Smooth muscle cell (in vitro differentiated cells): ENCODE measurements around the gene PRSS12. TPM values are rescaled to one million over a fixed set of nuclear protein-coding genes. Genes with fewer than 3 reads are reported as not detected.
A peak's percentile ranks its signal among the peaks of the same experiment; 100 is the strongest.

Source experiments
- DNase-seq: peaks from one replicate; lab custom pipeline; 2025; ENCODE audit not compliant: unreplicated experiment; lab: John Stamatoyannopoulos, UW
- H2AFZ ChIP-seq: fragments of 200-600 bp; sonication (generic); 2 replicates; pipeline ENCODE4 v1.6.0; 2016; ENCODE audit warnings: antibody characterized with exemption, low read depth, mild to moderate bottlenecking
- H3F3A ChIP-seq: fragments of 200-600 bp; sonication (generic); 2 replicates; pipeline ENCODE4 v1.6.0; 2017; ENCODE audit warnings: antibody characterized with exemption, low read depth
- H3K27ac ChIP-seq: fragments of 200-600 bp; sonication (generic); 2 replicates; pipeline ENCODE4 v1.5.1; 2016; ENCODE audit warnings: low read depth, mild to moderate bottlenecking
- H3K27me3 ChIP-seq: fragments of 200-600 bp; sonication (generic); 2 replicates; pipeline ENCODE4 v1.6.1; 2016; ENCODE audit warnings: low read depth, mild to moderate bottlenecking
- H3K36me3 ChIP-seq: fragments of 200-600 bp; sonication (generic); 2 replicates; pipeline ENCODE4 v1.5.1; 2016; ENCODE audit warnings: low read depth
- H3K4me1 ChIP-seq: fragments of 200-600 bp; sonication (generic); 2 replicates; pipeline ENCODE4 v1.5.1; 2016; ENCODE audit warnings: low read depth
- H3K4me2 ChIP-seq: fragments of 200-600 bp; sonication (generic); 2 replicates; pipeline ENCODE4 v1.6.0; 2016; ENCODE audit warnings: mild to moderate bottlenecking
- H3K4me3 ChIP-seq: fragments of 200-600 bp; sonication (generic); 2 replicates; pipeline ENCODE4 v1.5.1; 2016; ENCODE audit warnings: mild to moderate bottlenecking
- H3K79me2 ChIP-seq: fragments of 200-600 bp; sonication (generic); 2 replicates; pipeline ENCODE4 v1.6.0; 2016; ENCODE audit warnings: low read depth, mild to moderate bottlenecking
- H3K9ac ChIP-seq: fragments of 200-600 bp; sonication (generic); 2 replicates; pipeline ENCODE4 v1.6.0; 2016; ENCODE audit warnings: low read depth
- H3K9me3 ChIP-seq: fragments of 200-600 bp; sonication (generic); replicated peaks from 2 replicates; pipeline ENCODE4 v1.5.1; 2016; ENCODE audit warnings: low read depth
- H4K20me1 ChIP-seq: fragments of 200-600 bp; sonication (generic); 2 replicates; pipeline ENCODE4 v1.6.0; 2016; ENCODE audit warnings: low read depth
- CTCF ChIP-seq: fragments of 200-600 bp; sonication (generic); IDR thresholded peaks from 2 replicates; pipeline ENCODE4 v1.5.1; 2017; ENCODE audit warnings: borderline replicate concordance, mild to moderate bottlenecking, antibody characterized with exemption; ENCODE audit not compliant: insufficient read depth, poor library complexity, severe bottlenecking
- WGBS: methylation state at CpG from one replicate; pipeline ENCODE4 v1.1.7; 2016; ENCODE audit warnings: low lambda C conversion rate; 5-methylcytosine and 5-hydroxymethylcytosine counted together
- polyA plus RNA-seq: library from polyadenylated mRNA; unstranded; fragments of >200 nt; fragmentation: Nextera tagmentation; extraction: Ambion mirVana; gene quantifications from 2 replicates; pipeline ENCODE4 v1.2.1, GENCODE V29; 2016
- total RNA-seq: library from RNA; depleted of rRNA; stranded (reverse); fragments of >200 nt; gene quantifications from 2 replicates; pipeline ENCODE4 v1.2.3, GENCODE V29; 2014

PRSS12 gene
- total and polyA plus RNA-seq, 2 experiments from 2014 or later: 9.9 to 24.5 TPM

GRCh38 chr4:118335324-118335723 lies 17.5 kb downstream of the PRSS12 start:
- H3F3A ChIP-seq: no peaks in the 10 kb centered on the region
- H3K27me3 ChIP-seq: no peaks in the 10 kb centered on the region
- H2AFZ ChIP-seq: no peak overlapping the region
- no peak overlapping the region for H3K4me2 ChIP-seq
- H4K20me1 ChIP-seq: no peaks in the 10 kb centered on the region
- no peaks in the 10 kb centered on the region for H3K79me2 ChIP-seq
- WGBS: 94% methylated on average over 6 of the region's 6 CpGs
- no peaks in the 10 kb centered on the region for H3K9me3 ChIP-seq
- no peak overlapping the region for H3K9ac ChIP-seq
- H3K36me3 ChIP-seq: no peaks in the 10 kb centered on the region
- DNase-seq: no peak
- H3K27ac ChIP-seq: no peak overlapping the region
- TF ChIP-seq CTCF: no peak
- H3K4me1 ChIP-seq: no peaks in the 10 kb centered on the region
- no peak overlapping the region for H3K4me3 ChIP-seq

GRCh38 chr4:118331352-118331751 lies 21.5 kb downstream of the PRSS12 start:
- no peak for TF ChIP-seq CTCF
- Histone ChIP-seq H3K4me2 (no peak overlapping the region), H3K4me3 (no peak overlapping the region), H3K9me3 (no peaks in the 10 kb centered on the region), H3K27ac (no peak overlapping the region), H3F3A (no peaks in the 10 kb centered on the region), H3K9ac (no peak overlapping the region), H3K4me1 (no peaks in the 10 kb centered on the region), H3K79me2 (no peaks in the 10 kb centered on the region), H3K27me3 (no peaks in the 10 kb centered on the region), H3K36me3 (no peaks in the 10 kb centered on the region), H4K20me1 (no peaks in the 10 kb centered on the region), H2AFZ (no peak overlapping the region)
- WGBS: 90% methylated on average over 3 of the region's 3 CpGs
- no peak for DNase-seq

DNA sequence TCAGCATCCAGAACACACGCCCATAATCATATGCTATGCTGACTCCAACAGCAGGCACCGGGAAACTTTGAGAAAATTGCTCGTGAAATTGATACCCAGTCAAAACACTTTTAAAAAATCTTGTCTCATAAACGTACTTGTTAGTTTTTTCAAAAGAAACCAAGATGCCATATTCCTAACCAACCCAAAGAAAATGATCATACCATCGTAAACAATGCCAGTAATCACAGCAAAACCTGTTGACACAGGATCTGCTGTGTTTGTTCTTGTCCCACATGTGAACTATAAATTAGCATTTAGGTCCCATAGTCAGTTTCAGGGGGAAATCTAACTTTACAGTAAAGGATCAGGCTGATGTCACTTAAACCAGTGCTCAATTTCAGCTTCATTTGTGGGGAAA lies 23.0 kb downstream of the PRSS12 start:
- H3K4me2 ChIP-seq: no peak overlapping the region
- no peaks in the 10 kb centered on the region for H3K79me2 ChIP-seq
- H3K9ac ChIP-seq: no peak overlapping the region
- no peaks in the 10 kb centered on the region for H3K36me3 ChIP-seq
- no peak overlapping the region for H3K27ac ChIP-seq
- no peak for TF ChIP-seq CTCF
- H3K4me1 ChIP-seq: no peaks in the 10 kb centered on the region
- H3K9me3 ChIP-seq: no peaks in the 10 kb centered on the region
- DNase-seq: no peak
- H4K20me1 ChIP-seq: no peaks in the 10 kb centered on the region
- H3K4me3 ChIP-seq: no peak overlapping the region
- 58% methylated on average over 5 of the region's 5 CpGs for WGBS
- no peak overlapping the region for H2AFZ ChIP-seq
- H3K27me3 ChIP-seq: no peaks in the 10 kb centered on the region
- H3F3A ChIP-seq: no peaks in the 10 kb centered on the region

GRCh38 chr4:118327554-118328241 lies 25.1 kb downstream of the PRSS12 start:
- Histone ChIP-seq H3K27ac (no peak overlapping the region), H3K4me3 (no peak overlapping the region), H3K4me2 (no peak overlapping the region), H3F3A (no peaks in the 10 kb centered on the region), H3K9me3 (no peaks in the 10 kb centered on the region), H3K9ac (no peak overlapping the region), H3K27me3 (no peaks in the 10 kb centered on the region), H3K4me1 (no peaks in the 10 kb centered on the region), H3K79me2 (no peaks in the 10 kb centered on the region), H2AFZ (peak overlapping the region; percentile 33), H4K20me1 (no peaks in the 10 kb centered on the region), H3K36me3 (no peaks in the 10 kb centered on the region)
- 76% methylated on average over 4 of the region's 4 CpGs for WGBS
- no peak for TF ChIP-seq CTCF
- no peak for DNase-seq
